ENCODE data around the gene VDAC2.
"Not testable (repeated sequence)": the region's sequence is repeated elsewhere in the genome, so short reads cannot be mapped to it uniquely, and the experiment has no call there.

The VDAC2 gene

GRCh38 chr10:75201793-75202307 is 8.7 kb upstream of the VDAC2 start:
- DNase-seq = no peak

GRCh38 chr10:75202321-75203045 is 8.1 kb upstream of the VDAC2 start:
- DNase-seq = no peak

- not testable (repeated sequence) for DNase-seq
Observed at GRCh38 chr10:75203046-75203620, 7.5 kb upstream of the VDAC2 start.

GRCh38 chr10:75203724-75204123 is 6.9 kb upstream of the VDAC2 start:
- no peak for DNase-seq

GRCh38 chr10:75205908-75206307 is 4.7 kb upstream of the VDAC2 start:
- DNase-seq = no peak

GRCh38 chr10:75206638-75207037 is 4.0 kb upstream of the VDAC2 start:
- DNase-seq = not testable (repeated sequence)

GRCh38 chr10:75207079-75207856 is 3.3 kb upstream of the VDAC2 start:
- no peak for DNase-seq

GRCh38 chr10:75207857-75208144 is 2.8 kb upstream of the VDAC2 start:
- no peak for DNase-seq

GRCh38 chr10:75208181-75208580 is 2.4 kb upstream of the VDAC2 start:
- DNase-seq = no peak

- DNase-seq = peak; percentile 15
Observed at GRCh38 chr10:75209086-75209920, 1.3 kb upstream of the VDAC2 start.

- peak; percentile 85 for DNase-seq
Observed at GRCh38 chr10:75209921-75210281, 695 bp upstream of the VDAC2 start.

- DNase-seq = peak; percentile 9
Observed at GRCh38 chr10:75211007-75211691, 553 bp downstream of the VDAC2 start.

GRCh38 chr10:75212343-75212742 is 1.7 kb downstream of the VDAC2 start:
- DNase-seq = no peak

- DNase-seq = no peak
Observed at GRCh38 chr10:75220274-75220673, 9.7 kb downstream of the VDAC2 start.

- DNase-seq = not testable (repeated sequence)
Observed at GRCh38 chr10:75221492-75221891, 10.9 kb downstream of the VDAC2 start.

- DNase-seq = no peak
Observed at GRCh38 chr10:75223507-75223906, 12.9 kb downstream of the VDAC2 start.

GRCh38 chr10:75226095-75226494 is 15.5 kb downstream of the VDAC2 start:
- no peak for DNase-seq

GRCh38 chr10:75226656-75227055 is 16.1 kb downstream of the VDAC2 start:
- DNase-seq = no peak

GRCh38 chr10:75228278-75228677 is 17.7 kb downstream of the VDAC2 start:
- DNase-seq = no peak

- DNase-seq = no peak
Observed at GRCh38 chr10:75228834-75229233, 18.2 kb downstream of the VDAC2 start.

- DNase-seq = no peak
Observed at GRCh38 chr10:75229971-75230370, 19.4 kb downstream of the VDAC2 start.

- peak; percentile 95 for DNase-seq
Observed at GRCh38 chr10:75230600-75231038, 20.0 kb downstream of the VDAC2 start.
